GM23338 (cell line): ENCODE results near the gene CNST. TPM values are rescaled to one million over a fixed set of nuclear protein-coding genes. Genes with fewer than 3 reads are reported as not detected.

Experiments
- ATAC-seq: fragments of 200-7000 bp; cut with Tn5 transposase; 3 replicates; pipeline ENCODE4 v1.9.1; 2020
- DNase-seq: peaks from one replicate; pipeline ENCODE4 v3.0.0-alpha.2; 2015; ENCODE audit warnings: low spot score
- H2AFZ ChIP-seq: fragments of 200-600 bp; sonication (generic); 2 replicates; pipeline ENCODE4 v1.8.0; 2016; ENCODE audit warnings: antibody characterized with exemption, mild to moderate bottlenecking, moderate library complexity
- H3F3A ChIP-seq: fragments of 200-600 bp; sonication (generic); replicated peaks from 2 replicates; pipeline ENCODE4 v1.8.0; 2017; ENCODE audit warnings: antibody characterized with exemption, mixed run types, low read depth
- H3K27ac ChIP-seq: fragments of 200-600 bp; sonication (generic); 2 replicates; pipeline ENCODE4 v1.6.1; 2016; ENCODE audit warnings: low read depth
- H3K27me3 ChIP-seq: fragments of 200-600 bp; sonication (generic); 2 replicates; pipeline ENCODE4 v1.8.0; 2016; ENCODE audit warnings: mild to moderate bottlenecking, mixed run types, moderate library complexity; ENCODE audit not compliant: insufficient read depth
- H3K36me3 ChIP-seq: fragments of 200-600 bp; sonication (generic); 2 replicates; pipeline ENCODE4 v1.8.0; 2016; ENCODE audit warnings: mild to moderate bottlenecking; ENCODE audit not compliant: insufficient read depth
- H3K4me1 ChIP-seq: fragments of 200-600 bp; sonication (generic); 2 replicates; pipeline ENCODE4 v1.8.0; 2016; ENCODE audit warnings: mild to moderate bottlenecking, moderate library complexity; ENCODE audit not compliant: insufficient read depth
- H3K4me2 ChIP-seq: fragments of 200-600 bp; sonication (generic); 2 replicates; pipeline ENCODE4 v1.7.1; 2017; ENCODE audit warnings: mixed run types
- H3K4me3 ChIP-seq: fragments of 200-600 bp; sonication (generic); 2 replicates; pipeline ENCODE4 v1.6.1; 2016; ENCODE audit warnings: mixed run types
- H3K79me2 ChIP-seq: fragments of 200-600 bp; sonication (generic); replicated peaks from 2 replicates; pipeline ENCODE4 v1.8.0; 2017; ENCODE audit warnings: mild to moderate bottlenecking; ENCODE audit not compliant: insufficient read depth
- H3K9me2 ChIP-seq: fragments of 200-600 bp; sonication (generic); 2 replicates; pipeline ENCODE4 v1.8.0; 2017; ENCODE audit not compliant: insufficient read depth
- H4K20me1 ChIP-seq: fragments of 200-600 bp; sonication (generic); replicated peaks from 2 replicates; pipeline ENCODE4 v1.8.0; 2017; ENCODE audit warnings: mild to moderate bottlenecking; ENCODE audit not compliant: insufficient read depth
- H3K27ac Mint-ChIP-seq: 2 replicates; pipeline ENCODE4 v1.8.0; 2020; ENCODE audit warnings: inconsistent platforms, mild to moderate bottlenecking, moderate library complexity, mixed read lengths
- H3K27me3 Mint-ChIP-seq: 3 replicates; pipeline ENCODE4 v1.8.0; 2022; ENCODE audit warnings: low read depth, mild to moderate bottlenecking, moderate library complexity, mixed read lengths, inconsistent platforms; ENCODE audit not compliant: insufficient read depth, poor library complexity
- H3K36me3 Mint-ChIP-seq: 3 replicates; pipeline ENCODE4 v1.8.0; 2021; ENCODE audit warnings: low read depth, mild to moderate bottlenecking, inconsistent platforms, moderate library complexity, mixed read lengths
- H3K4me1 Mint-ChIP-seq: 3 replicates; pipeline ENCODE4 v1.8.0; 2020; ENCODE audit warnings: mild to moderate bottlenecking, inconsistent platforms, mixed read lengths
- H3K4me3 Mint-ChIP-seq: 3 replicates; pipeline ENCODE4 v1.8.0; 2021; ENCODE audit warnings: moderate library complexity, mild to moderate bottlenecking, inconsistent platforms, mixed read lengths
- H3K9me3 Mint-ChIP-seq: 3 replicates; pipeline ENCODE4 v1.8.0; 2020; ENCODE audit warnings: moderate library complexity, mild to moderate bottlenecking, inconsistent platforms, mixed read lengths
- CREB1 ChIP-seq: fragments of 250-450 bp; sonication (Bioruptor Pico); IDR thresholded peaks from 2 replicates; pipeline ENCODE4 v1.5.0; 2020; ENCODE audit warnings: low read depth, mild to moderate bottlenecking, moderate library complexity
- CTCF ChIP-seq, 2 experiments: fragments of 200-600 bp in 1 of 2; sonication (generic) in 1 of 2; conservative IDR thresholded peaks; 2 replicates each; pipeline versions ENCODE4 v1.5.1 to v1.6.1; 2016 to 2017; ENCODE audit warnings: antibody characterized with exemption in 2 of 2, low read depth in 2 of 2, mild to moderate bottlenecking in 2 of 2, moderate library complexity in 1 of 2
- ETS1 ChIP-seq: IDR thresholded peaks from 2 replicates; pipeline ENCODE4 v1.6.1; 2016; ENCODE audit warnings: antibody characterized with exemption
- EZH2phosphoT487 ChIP-seq: fragments of 200-600 bp; sonication (generic); IDR thresholded peaks from one replicate; pipeline ENCODE4 v1.8.1; 2018; ENCODE audit warnings: antibody characterized with exemption; ENCODE audit not compliant: unreplicated experiment
- JUNB ChIP-seq: IDR thresholded peaks from one replicate; pipeline ENCODE4 v1.6.1; 2016; ENCODE audit warnings: antibody characterized with exemption; ENCODE audit not compliant: unreplicated experiment
- NANOG ChIP-seq: IDR thresholded peaks from 2 replicates; pipeline ENCODE4 v1.6.1; 2016; ENCODE audit warnings: antibody characterized with exemption, borderline replicate concordance
- REST ChIP-seq: IDR thresholded peaks from one replicate; pipeline ENCODE4 v1.6.1; 2018; ENCODE audit warnings: antibody characterized with exemption; ENCODE audit not compliant: unreplicated experiment
- ZNF114 ChIP-seq: fragments of 250-450 bp; sonication (Bioruptor Pico); IDR thresholded peaks from 2 replicates; pipeline ENCODE4 v1.5.0; 2020; ENCODE audit warnings: mild to moderate bottlenecking, moderate library complexity
- ZNF462 ChIP-seq: fragments of 250-450 bp; sonication (Bioruptor Pico); IDR thresholded peaks from 2 replicates; pipeline ENCODE4 v1.5.0; 2020; ENCODE audit warnings: mild to moderate bottlenecking, moderate library complexity
- polyA plus RNA-seq: library from polyadenylated mRNA; unstranded; fragments of >200 nt; fragmentation: Nextera tagmentation; extraction: Ambion mirVana; gene quantifications from 2 replicates; pipeline ENCODE4 v1.2.1, GENCODE V29; 2016
- total RNA-seq: library from RNA; depleted of rRNA; stranded (reverse); fragments of >200 nt; shearing (Covaris generic); gene quantifications from 2 replicates; pipeline ENCODE4 v1.2.3, GENCODE V29; 2014

Gene CNST
- total and polyA plus RNA-seq, 2 experiments from 2014 or later = 8.1 to 17.6 TPM

- Mint-ChIP-seq H3K9me3 (no peaks in the 10 kb centered on the region; the same call in 2 of the 3 replicates), H3K4me3 (no peak overlapping the region), H3K4me1 (no peaks in the 10 kb centered on the region), H3K27ac (no peak overlapping the region), H3K36me3 (no peaks in the 10 kb centered on the region), H3K27me3 (peaks cover 2% of the 10 kb centered on the region)
- Histone ChIP-seq H3K27ac (no peak overlapping the region), H3K79me2 (no peaks in the 10 kb centered on the region), H3F3A (no peaks in the 10 kb centered on the region), H3K9me2 (no peaks in the 10 kb centered on the region), H3K36me3 (no peaks in the 10 kb centered on the region), H3K4me2 (no peak overlapping the region), H2AFZ (no peak overlapping the region), H3K27me3 (no peaks in the 10 kb centered on the region), H4K20me1 (no peaks in the 10 kb centered on the region), H3K4me1 (no peaks in the 10 kb centered on the region), H3K4me3 (no peak overlapping the region)
- DNase-seq (no peak), ATAC-seq (no peak)
- TF ChIP-seq ZNF114 (CRISPR knock-in tag) (no peak), ETS1 (no peak), ZNF462 (CRISPR knock-in tag) (no peak), CREB1 (no peak), NANOG (no peak), CTCF (conservative IDR thresholded peaks at IDR 0.05; ENCODE audit: low read depth in 2 of 2) (no peak), REST (no peak), EZH2phosphoT487 (no peak), JUNB (no peak)
Observed at GRCh38 chr1:246683521-246683920, 117.3 kb downstream of the CNST start.
